GM12874 (cell line): Measurements from ENCODE around the gene ADRA2C.

Source experiments
- TF ChIP-seq, protein P1 (sequence below): IDR thresholded peaks from 2 replicates; pipeline ENCODE4 v1.5.1; 2011; ENCODE audit warnings: low read depth, mild to moderate bottlenecking, control low read depth, low read length, moderate library complexity; ENCODE audit not compliant: insufficient read depth

ADRA2C gene

DNA sequence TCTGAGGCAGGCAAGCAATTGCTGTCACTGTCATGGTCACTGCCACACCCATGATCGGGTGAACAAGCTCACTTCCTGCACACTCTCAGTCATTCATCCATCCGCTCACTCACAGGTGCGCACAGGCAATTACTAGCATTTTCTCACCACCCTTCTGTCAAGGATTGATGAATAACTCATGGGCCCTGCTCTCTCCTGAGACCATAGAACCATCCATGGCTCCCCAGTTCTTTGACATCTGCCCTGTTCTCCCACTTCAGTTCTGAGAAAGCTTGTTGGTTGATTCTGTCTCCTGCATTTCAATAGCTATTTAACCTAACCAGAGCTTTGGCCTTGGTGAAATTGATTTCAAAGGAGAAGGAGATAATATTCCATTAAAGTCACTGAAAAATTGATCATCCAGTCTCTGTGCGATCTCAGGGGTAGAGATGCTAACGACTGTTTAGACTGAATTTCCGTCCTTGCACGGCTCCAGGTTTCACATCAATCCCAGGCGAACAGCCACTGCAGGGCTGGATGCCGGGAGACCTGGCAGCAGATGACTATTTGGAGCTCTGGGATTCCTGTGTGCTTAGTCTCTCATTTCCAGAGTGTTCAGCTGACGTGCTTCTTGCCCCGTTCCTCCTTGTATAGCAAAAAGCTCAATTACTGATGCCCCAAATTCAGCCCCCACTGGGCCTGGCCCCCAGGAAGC lies 36.9 kb upstream of the ADRA2C start:
- TF ChIP-seq, protein P1, sequence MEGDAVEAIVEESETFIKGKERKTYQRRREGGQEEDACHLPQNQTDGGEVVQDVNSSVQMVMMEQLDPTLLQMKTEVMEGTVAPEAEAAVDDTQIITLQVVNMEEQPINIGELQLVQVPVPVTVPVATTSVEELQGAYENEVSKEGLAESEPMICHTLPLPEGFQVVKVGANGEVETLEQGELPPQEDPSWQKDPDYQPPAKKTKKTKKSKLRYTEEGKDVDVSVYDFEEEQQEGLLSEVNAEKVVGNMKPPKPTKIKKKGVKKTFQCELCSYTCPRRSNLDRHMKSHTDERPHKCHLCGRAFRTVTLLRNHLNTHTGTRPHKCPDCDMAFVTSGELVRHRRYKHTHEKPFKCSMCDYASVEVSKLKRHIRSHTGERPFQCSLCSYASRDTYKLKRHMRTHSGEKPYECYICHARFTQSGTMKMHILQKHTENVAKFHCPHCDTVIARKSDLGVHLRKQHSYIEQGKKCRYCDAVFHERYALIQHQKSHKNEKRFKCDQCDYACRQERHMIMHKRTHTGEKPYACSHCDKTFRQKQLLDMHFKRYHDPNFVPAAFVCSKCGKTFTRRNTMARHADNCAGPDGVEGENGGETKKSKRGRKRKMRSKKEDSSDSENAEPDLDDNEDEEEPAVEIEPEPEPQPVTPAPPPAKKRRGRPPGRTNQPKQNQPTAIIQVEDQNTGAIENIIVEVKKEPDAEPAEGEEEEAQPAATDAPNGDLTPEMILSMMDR = no peak

DNA sequence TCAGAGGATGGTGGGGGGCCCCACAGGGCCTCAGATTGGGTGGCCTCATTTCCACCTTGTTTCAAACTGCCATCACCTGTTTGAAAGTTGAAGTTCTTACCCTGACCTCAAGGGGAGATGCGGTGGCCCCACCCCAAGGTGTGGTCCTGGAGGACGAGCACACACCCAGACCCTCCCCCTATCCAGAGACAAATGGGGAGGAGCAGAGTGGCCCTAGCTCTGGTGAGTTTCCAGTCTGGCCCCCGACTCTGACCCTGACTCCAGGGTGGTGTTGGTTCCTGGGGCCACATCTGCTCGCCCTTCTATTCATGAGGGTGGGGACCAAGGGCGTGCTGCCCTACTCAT lies 36.3 kb upstream of the ADRA2C start:
- TF ChIP-seq, protein P1 = no peak

DNA sequence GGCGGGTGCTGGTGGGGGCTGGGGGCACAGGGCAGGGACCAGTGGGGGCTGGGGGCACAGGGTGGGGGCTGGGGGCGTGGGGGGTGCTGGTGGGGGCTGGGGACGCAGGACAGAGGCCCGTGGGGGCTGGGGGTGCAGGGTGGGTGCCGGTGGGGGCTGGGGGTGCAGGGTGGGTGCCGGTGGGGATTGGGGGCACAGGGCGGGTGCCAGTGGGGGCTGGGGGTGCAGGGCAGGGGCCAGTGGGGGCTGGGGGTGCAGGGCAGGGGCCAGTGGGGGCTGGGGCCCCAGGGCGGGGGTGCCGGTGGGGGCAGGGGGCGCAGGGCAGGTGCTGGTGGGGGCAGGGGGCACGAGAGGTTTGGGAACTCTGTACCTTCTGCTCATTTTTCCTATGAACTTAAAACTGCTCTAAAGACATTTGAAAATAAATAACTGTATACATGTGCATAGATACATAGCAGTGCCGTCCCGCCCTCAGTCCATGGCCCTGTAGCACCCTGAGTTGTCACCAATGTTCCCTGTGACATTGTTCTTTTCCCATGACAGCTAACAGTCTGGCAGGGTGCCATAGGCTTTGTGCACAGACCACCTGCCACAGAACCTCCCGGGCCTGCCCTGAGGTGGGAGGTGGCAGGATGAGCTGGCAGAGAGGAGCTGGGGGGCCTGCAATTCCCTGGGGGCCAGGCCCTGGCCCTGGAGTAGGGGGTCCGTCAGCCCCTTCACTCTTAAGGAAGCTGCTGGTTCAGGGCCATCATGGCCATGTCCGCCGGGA lies 35.6 kb upstream of the ADRA2C start:
- TF ChIP-seq, protein P1 = no peak

DNA sequence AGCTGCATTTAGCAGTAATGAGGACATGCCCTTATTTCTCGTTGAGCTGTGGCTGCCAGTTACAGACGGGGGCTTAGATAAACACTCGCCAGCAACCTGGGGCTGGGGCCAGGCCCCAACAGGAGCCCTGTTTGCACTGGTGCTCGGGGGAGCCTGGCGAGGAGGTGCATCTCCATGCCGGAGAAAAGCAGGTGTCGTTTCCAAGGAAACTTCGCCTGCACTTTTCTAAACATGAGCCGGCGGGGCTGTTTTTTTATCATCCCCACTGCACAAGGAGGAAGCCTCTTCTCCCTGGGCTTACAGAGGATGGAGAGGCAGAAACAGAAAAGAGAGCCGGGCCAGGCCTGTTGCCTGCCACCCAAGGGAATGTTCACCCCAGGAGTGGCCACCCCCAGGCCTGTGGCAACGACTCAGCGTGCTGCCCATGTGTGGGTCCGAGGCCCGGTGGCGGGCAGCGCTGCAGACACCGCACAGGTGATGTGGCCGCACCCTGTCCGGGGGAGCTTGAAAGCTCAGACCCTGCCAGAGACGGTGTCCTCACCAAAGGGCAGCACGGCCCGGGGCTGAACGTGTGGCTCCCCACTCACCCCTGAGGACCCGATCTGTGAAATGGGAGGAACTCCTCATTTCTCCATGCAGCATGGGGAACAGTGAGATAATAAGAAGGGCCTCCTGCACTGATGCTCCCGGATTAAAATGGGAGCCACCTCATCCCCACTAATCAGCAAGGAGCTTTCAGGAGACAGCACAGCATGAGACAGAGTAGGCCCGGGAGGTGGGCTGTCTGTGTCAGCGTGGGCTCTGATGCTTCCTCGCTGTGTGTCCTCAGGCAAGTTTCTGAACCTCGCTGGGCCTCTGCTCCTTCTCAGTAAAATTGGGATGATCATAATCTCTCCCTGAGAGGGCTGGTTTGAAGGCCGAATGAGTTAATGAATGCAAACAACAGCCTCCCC lies 33.8 kb upstream of the ADRA2C start:
- TF ChIP-seq, protein P1 = no peak

DNA sequence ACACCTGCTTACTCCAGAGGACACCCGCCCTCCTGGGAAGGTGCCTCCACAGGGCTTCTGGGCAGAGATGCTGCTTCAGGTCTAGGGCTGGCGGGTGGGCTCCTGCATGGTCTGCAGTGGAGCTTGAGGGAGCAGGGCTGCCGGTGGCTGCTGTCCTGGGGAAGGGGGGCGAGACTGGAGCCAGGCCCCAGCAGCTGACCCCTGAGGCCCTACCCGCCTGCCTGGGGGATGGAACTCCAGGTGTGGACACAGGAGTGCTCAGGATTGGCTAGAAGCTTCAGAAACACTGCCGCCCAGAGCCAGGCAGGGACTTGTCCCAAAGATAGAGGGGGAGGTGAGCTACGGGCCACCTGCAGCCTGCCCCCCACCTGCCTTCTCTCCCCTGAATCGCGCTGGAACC lies 33.0 kb upstream of the ADRA2C start:
- TF ChIP-seq, protein P1 = no peak

DNA sequence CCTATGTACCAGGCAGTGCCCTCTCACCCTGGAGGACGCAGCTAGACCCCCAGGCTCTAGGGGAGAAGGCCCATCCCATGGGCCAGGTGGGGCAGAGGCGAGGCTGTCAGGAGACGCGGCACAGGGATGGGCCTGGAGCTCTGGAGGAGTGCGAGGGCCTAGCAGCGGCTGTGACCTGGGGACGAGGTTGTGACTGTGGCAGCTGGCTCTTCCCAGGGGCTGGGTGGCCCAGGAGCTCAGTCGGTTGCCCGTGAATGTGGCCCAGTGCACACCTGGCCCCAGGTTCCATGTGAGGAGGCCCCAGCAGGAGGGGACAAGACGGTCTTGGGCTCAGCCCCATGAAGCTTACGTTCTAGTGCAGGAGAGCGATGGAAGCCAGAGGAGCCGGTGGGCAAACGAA lies 31.0 kb upstream of the ADRA2C start:
- TF ChIP-seq, protein P1 = no peak

DNA sequence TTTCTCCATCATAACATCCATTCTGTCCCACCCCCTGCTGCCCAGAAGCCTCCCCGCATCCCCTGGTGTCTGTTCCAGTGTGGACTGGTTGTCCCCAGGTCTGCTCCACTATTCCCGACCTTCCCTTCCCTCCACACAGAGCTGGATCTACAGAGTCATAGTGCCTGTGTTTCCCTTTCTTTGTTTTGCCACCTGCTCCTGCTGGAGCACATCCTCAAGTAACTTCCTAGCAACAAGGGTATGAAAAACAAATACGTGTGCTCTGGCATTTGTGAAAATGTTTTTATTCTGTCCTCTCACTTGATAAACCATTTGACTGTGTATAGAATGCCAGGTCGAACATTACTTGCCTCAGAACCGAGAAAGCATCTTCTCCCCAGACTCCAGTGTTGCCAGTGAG lies 29.9 kb upstream of the ADRA2C start:
- TF ChIP-seq, protein P1 = no peak
